ELF-1 (cell line): ENCODE results near the gene GIMAP4.
"Not testable (repeated sequence)": the region's sequence is repeated elsewhere in the genome, so short reads cannot be mapped to it uniquely, and the experiment has no call there.

Experiments
- DNase-seq: peaks from one replicate; pipeline ENCODE4 v3.0.0-alpha.2; 2016; ENCODE audit warnings: low read depth, low spot score

The GIMAP4 gene

DNA sequence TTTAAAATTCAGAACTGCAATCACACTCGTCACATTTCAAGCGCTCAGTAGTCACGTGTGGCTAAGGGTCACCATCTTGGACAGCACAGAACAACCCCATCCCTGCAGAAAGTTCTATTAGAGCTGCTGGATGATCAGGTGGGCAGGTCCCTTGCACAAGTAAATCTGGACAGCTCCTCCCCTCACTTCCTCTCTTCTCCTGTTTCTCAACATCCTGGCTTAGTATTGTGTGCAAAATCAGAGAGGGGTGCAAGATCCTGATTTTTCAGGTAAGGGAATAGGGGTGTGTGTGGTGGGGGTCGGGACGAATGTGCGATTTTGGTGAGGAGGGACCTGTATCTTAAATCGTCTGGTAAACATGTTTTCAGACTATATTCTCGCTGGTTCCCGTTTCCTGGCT, at the start of gene GIMAP4:
GIMAP4 (plus strand) TSS at position 222 of the 400 bp plus-strand sequence. CDS start 2,512 bp downstream, outside the sequence.
- DNase-seq, result no peak

GRCh38 chr7:150519310-150519709, 47.9 kb upstream of the GIMAP4 start:
- no peak for DNase-seq

GRCh38 chr7:150520145-150520544, 47.0 kb upstream of the GIMAP4 start:
- DNase-seq, result no peak

- not testable (repeated sequence) for DNase-seq
Observed at GRCh38 chr7:150522931-150523330, 44.3 kb upstream of the GIMAP4 start.

- DNase-seq, result no peak
Observed at GRCh38 chr7:150524018-150524417, 43.2 kb upstream of the GIMAP4 start.

DNA sequence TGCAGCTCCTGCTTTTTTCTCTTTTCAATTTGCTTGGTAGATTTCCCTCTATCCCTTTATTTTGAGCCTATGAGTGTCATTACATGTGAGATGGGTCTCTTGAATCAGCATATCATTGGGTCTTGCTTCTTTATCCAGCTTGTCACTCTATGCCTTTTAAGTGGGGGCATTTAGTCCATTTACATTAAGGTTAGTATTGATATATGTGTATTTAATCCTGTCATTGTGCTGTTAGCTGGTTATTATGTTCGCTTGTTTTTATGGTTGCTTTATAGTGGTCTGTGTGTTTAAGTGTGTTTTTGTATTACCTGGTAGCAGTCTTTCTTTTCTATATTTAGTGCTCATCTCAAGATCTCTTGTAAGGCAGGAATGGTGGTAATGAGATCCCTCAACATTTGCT, 35.5 kb upstream of the GIMAP4 start:
- no peak for DNase-seq

DNA sequence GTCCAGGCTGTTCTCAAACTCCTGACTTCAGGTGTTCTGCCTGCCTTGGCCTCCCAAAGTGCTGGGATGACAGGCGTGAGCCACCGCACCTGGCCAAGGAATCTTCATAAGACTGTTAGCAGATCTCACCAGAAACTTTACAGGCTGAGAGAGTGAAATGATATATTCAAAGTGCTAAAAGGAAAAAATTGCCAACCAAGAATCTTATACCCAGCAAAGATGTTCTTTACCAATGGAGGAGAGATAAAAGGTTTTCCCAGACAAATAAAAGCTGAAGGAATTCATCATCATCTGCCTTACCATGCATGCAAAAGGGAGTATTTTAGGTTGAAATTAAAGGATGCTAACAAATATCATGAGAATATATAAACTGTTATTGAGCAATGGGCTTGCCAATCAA, 28.9 kb upstream of the GIMAP4 start:
- DNase-seq, result no peak

DNA sequence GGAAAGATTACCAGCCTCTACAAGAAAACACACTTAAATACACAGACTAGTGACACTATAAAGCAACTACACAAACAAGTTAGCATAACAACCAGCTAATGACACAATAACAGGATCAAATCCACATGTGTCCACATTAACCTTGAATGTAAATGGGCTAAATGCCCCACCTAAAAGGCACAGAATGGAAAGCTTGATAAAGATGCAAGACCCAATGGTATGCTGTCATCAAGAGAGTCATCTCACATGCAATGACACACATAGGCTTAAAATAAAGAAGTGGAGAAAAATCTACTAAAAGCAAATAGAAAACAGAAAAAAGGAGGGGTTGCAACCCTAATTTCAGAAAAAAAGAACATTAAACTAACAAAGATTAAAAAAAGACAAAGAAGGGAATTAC, 14.0 kb upstream of the GIMAP4 start:
- DNase-seq, result no peak

GRCh38 chr7:150556521-150557138, 10.6 kb upstream of the GIMAP4 start:
- no peak for DNase-seq

DNA sequence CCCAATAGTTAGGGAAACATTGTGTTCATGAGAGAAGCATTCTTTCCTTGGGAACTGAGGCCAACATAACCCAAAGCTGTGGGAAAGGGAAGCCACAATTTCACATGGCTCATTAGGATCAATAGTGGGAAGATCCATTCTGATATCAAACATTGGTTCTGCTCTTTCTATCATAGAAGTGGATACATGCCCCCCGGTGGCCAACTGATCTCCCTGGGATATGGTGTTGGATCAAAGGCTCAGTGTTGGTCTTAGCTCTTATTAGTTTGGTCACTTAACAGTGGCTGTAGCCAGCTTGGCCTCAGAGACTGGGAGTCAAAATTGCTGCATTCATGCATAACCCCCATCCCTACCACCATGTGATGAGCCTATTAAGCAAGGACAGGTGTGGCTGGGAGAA, 6.7 kb upstream of the GIMAP4 start:
- no peak for DNase-seq

- no peak for DNase-seq
Observed at GRCh38 chr7:150562919-150563318, 4.3 kb upstream of the GIMAP4 start.

DNA sequence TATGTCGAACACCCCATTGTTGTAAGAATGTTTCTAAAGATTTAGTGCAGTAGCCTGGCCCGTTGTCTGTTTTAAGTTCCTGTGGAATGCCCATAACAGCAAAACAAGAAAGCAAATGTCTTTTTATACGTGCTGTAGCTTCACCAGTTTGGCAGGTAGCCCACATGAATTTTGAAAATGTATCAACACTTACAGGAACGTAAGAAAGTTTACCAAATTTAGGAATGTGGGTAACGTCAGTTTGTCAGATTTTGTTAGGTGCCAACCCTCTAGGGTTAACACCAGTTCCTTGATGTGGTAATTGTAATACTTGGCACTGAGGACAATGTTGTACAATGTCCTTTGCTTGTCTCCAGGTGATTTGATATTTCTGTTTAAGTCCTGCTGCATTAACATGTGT, 3.2 kb upstream of the GIMAP4 start:
- DNase-seq, result no peak

DNA sequence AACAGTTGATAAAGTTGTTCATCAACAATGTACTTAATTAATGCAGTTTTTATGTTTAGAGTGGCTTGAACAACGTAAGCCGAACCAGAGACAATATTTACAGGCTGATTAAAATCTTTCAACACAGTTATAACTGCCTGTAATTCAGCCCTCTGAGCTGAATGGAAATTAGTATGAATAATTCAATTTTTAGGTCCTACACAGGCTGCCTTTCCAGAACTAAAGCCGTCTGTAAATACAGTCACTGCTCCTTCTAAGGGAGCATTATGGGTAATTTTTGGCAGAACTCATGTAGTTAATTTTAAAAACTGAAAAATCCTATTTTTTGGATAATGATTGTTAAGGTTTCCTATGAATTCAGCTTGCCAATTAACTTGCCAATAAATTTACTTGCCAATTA, 2.6 kb upstream of the GIMAP4 start:
- DNase-seq, result no peak

DNA sequence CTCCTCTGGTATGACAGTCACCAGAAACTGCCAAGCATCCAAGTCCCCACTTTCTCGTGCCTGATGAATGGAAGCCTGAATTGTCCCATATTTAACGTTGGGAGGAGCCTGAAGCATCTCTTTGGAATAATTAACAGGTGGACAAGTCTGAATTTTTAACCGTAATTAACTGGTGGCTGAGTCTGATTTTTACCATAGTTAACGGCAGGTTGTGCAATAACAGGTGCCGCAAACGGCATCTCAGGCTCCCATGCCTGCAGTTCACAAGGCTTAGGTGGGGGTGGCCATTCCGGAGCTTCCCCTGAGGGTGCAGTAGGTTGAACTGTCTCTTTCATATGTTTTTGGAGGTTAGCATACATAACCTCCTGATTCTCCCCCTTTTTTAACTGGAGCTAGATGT, 2.0 kb upstream of the GIMAP4 start:
- no peak for DNase-seq

DNA sequence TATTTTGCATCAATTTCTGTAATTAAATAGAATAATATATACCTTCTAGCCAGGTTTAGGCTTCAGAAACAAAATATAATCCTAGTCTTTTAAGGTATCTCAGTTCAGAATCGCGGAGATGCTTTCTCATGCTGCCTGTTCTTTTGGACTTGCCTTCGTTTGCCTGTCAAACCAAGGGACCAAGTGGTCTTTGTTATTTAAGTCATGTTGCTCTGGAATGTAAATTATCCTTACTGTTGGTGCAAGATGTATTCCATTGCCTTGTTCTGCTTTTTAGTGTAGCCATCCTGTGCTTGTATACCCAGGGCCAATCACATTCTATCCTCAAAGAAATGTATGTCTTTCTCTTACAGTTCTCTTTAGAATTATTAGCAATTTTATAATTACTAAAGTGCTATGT, 1.1 kb upstream of the GIMAP4 start:
- no peak for DNase-seq

DNA sequence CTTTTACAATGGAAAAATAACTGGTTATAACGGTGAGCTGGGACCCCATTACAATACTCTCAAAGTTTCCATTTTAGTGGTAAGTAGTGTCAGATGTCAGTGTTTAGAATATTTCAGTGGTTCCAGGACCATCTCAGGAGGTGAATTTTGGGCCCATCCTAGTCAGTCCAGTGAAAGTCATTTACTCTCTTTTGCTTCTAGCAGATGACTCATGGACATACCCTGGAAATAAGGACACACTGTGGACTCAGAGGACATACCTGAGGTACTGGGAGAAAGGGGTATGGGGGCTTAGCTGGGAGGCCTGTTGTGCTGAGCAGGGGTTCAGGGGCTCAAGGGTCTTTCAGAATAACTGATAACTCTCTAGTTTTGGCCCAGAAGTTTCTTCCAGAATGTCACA, 618 bp upstream of the GIMAP4 start:
- no peak for DNase-seq

DNA sequence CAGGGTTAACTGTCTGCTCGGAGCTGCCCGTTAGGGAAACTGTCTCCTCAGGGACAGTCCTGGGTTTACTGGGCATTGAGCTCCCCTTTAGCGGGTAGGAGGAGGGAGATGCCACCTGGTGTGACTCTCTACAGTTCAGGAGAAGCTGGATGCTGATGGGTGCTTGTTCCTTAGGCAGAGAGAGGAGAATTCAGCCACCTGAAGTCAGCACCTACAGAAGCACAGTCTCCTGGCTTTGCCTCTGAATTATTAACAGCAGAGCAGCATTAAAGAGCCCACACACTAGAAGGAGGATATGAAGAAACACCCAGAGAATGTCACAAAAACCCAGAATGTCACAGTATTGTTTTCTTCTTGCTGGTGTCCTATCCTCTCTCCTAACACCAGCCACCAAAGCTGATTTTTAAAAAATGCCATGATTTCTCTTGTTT, 696 bp downstream of the GIMAP4 start:
- no peak for DNase-seq

DNA sequence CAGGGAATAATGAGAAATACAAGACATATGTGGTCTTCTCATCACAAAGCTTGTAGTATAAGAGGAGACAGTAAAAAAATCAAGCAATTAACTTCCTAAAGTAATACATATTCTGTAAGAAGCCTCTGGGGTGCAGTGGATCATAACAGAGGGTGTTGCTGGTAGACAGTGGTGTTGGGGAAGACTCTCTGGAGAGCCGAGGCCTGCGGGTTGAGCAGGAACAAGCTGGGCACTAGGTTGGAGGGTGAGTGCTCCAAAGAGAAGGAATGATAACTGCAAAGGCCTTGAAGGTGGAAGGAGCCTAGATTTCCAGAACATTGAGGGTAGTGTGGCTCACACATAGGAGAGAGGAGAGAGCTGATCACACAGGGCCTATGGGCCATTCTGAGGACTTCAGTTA, 1.5 kb downstream of the GIMAP4 start:
- DNase-seq, result no peak

DNA sequence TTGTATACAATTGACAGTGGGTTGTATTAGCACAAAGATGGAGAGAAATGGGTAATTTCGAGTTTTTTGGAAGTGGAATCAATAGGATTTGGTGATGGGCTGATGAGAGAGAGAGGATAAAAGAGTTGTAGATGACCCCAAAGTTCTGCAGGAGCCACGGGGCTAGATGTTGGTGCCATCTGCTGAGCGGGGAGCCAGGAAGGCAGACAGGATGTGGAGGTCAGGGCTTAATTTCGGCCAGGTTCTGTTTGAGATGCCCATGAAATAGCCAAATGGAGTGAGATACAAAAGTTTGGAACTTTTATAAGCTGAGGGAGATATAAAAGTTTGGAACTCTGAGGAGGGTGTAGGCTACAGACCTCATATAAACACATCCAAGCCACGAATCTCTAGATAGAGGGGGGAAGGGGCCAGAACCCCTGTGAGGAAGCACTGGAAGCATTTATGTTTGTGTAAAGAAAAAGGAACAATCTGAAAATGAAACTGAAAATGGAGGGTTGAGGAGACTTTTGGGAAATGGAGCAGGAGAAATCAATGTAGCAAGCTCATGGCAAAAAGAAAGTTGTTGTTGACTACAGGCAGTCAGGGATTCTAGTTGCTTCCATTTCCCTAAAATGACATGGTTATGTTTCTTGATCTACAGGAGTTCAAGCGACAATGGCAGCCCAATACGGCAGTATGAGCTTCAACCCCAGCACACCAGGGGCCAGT, 2.2 kb downstream of the GIMAP4 start:
- DNase-seq, result no peak

DNA sequence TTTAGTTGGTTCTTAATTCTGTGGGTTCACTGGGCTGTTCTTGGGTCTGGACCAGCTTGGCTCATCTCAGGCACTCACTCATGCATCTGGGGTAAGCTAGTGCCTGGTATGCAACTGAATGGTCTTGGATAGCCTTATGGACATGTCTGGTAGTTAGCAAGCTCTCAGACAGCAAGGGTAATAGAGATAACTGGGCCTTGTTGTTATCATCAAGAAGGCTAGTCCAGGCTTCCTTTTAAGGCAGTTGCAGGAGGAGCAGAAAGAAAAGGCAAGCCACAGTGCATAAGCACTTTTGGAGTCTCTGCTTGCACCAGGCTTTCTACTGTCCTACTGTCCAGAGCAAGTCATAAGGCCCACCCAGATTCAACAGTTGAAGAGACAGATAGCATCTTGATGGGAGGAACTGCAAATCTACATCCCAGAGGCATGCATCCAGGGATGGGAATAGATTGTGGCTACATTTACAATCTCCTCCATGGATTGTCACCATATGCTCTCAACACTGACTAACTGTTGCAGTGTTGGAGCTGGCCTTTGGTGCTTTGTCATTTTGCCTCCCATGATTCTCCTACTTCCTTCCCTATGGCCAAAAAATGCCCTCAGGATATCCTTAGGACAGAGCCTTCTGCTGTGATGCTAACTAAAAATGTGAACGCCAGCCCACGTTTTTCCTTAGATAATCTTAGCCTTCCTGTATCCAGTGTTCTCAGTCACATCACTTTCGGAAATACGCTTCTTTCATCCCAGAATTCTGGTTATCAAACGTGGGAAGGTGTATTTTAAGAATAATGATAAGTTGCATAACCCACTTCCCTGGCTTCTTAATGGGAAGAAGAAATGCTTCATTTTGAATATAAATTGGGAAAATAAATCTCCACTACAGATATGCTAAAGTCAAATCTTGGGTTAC, 3.6 kb downstream of the GIMAP4 start:
- DNase-seq, result no peak

GRCh38 chr7:150572496-150572895, 5.3 kb downstream of the GIMAP4 start:
- DNase-seq, result no peak

- DNase-seq, result not testable (repeated sequence)
Observed at GRCh38 chr7:150579979-150580637, 12.9 kb downstream of the GIMAP4 start.
